SH-SY5Y (cell line): ENCODE results near the gene MYRIP.

Experiments used
- GATA2 ChIP-seq: IDR thresholded peaks from 2 replicates; pipeline ENCODE4 v1.6.1; 2011; ENCODE audit warnings: mild to moderate bottlenecking, low read depth, low read length
- GATA3 ChIP-seq: IDR thresholded peaks from 2 replicates; pipeline ENCODE4 v1.6.1; 2011; ENCODE audit warnings: low read depth, mild to moderate bottlenecking, low read length, moderate library complexity

The MYRIP gene

DNA sequence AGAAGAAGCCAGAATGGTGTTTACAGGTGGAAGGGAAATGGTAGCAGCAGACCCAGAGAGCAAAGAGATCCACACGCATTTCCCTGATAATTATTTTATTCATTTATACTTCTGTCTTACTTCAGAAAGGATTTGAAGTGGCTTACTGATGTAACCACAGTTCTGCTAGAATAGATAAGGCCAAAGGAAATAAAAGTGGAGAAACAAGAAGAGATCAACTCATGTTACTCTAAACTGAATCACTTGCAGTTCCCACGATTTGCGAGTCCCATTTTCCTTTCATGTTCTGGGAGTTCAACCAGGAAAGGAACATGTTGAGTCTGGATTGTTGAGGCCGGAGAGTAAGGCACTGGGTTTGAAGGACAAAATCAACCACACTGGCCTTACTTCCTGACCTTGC is 151.8 kb downstream of the MYRIP start:
- TF ChIP-seq GATA3 = no peak
- TF ChIP-seq GATA2 = no peak

DNA sequence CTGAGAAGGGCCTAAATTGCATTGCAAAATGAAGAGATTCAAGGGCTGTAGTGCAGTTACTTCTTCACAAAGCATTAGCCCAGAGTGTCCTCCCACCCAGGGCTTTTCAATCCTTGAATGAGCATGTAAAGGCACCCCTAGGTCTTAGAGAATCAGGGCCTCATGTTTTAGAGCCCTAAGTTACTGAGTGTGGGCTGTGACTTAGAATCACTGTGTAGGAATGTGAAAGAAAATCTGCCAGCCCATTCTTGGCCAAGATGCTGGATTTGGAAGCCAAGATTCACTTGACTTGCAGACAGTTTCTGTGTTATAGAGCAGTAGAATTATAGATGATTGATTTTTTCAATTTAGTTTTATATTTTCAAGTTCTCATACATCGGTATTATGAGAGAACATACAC is 153.2 kb downstream of the MYRIP start:
- TF ChIP-seq GATA3 (no peak), GATA2 (no peak)

DNA sequence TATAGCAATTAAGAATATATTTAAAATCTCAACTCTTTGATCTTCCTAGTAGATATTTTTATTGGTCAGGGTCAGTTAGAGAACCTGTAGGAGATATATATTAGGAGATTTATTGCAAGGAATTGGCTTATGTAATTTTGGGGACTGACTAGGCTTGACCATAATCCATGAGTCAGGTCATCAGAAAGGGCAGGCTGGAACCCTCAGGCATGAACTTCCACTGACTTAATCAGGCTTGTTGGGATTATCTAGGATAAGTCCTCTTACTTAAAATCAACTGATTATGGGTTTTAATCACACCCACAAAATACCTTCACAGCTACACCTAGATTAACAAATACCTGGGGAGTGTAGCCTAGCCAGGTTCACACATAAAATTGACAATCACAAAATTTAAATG is 156.1 kb downstream of the MYRIP start:
- TF ChIP-seq GATA2 (no peak), GATA3 (no peak)

DNA sequence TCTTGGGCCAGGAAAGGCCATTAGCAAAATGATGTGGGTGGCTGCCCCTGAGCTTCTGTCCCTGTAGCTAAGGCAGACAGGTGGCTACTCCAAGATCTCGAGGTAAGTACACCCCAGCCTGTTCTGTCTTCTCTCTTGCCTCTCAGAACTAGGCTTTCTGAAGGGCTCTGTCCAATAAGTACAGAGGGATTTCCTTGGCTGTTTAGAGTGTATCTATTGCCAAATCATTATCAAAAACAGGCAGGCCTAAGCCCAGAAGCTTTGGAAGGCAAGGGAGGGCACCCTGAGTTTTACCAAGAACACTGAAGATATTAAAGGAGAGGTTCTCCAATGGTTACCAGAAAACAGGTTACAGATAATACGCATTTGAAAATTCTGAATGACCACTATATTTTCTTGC is 156.6 kb downstream of the MYRIP start:
- TF ChIP-seq GATA3 (no peak), GATA2 (no peak)

DNA sequence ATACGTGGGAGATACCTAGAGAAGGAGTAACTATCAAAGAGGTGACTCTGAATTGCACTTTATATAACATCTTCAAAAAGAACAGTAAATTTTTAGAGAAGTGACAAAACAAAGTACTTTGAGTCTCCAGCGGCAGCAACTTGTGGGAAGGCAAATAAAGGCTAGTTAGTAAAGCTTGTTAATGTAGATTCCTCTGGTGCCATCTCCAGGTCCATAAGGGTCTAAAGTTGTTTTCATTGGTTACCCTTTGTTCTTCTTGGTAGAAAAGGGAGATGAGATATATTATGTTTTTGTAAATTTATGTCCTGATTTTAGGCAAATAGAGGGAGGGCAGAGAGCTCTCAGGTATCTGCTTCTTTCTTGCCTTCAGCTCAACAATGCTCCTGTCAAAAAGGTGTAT is 161.6 kb downstream of the MYRIP start:
- no peak for TF ChIP-seq GATA2
- no peak for TF ChIP-seq GATA3

DNA sequence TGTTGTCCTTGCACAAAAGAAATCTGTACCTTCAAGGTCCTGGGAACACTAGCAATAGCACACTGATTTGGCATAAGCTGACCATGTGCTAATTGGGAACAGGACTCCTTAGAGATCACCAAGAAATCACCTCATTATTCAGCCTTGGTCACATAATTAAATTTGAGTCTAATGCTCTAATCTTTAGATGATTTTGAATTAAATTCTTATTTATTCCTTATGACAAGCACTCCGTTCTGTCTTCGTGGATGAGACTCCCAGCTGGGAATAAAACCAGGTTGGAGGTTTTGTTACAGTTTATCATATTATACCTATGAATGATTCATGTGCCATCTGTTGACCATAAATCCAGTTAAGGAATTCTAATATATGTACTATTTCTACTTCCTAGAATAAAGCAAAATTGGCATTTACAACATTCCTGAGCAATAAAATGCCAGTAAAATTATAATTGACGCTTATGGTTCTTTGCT is 162.2 kb downstream of the MYRIP start:
- TF ChIP-seq GATA3 = no peak
- no peak for TF ChIP-seq GATA2

DNA sequence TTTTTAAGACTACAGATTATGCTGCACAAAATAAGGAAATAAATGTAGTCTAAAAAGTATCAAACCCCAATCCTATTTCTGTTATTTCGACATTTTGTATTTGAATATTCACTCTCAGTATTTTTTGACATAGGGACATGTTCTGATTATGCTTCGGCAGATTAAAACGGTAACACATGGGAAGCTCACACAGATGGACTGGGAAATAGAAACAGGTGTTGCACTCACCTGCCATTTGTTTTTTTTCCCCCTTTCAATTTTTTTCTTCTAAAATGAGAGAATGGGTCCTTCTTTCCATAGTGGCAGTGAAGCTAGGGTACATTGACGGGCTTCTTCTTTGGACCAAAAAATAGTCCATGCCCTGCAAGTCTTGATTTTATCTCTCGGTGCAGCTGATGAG is 163.1 kb downstream of the MYRIP start:
- TF ChIP-seq GATA3 = no peak
- TF ChIP-seq GATA2 = no peak

DNA sequence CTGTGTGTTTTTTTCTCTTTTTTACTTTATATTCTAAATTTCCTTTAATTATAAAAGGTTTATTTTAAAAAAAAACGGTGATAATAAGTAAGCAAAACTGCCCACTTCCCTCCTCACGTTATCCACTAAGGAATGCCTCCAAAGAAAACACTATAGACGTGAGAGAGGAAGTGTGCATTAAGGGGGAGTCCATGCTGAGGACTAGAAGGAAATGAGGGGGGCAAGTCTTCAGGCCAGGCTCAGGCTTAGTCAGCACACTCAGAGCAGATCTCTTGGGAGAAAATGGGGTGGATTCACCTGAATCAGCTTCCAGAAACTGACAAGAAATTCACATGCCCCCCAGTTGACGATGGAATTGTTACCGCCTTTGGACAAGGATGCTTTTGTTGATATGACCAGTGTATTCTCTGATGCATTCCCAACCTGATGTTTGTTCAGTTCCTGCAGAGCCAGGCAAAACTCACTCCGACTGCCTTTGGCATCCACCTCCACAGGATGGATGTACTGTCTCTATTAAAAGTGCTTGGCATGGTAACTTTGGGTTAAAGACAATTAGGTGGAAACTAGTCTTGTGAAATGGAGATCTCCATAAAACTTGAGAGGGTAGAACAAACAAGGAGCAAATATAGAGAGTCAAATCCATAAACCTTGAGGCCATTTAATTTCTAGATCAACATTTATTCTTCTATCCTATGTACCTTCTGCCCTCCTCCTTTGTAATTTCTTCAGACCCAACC is 167.8 kb downstream of the MYRIP start:
- no peak for TF ChIP-seq GATA3

DNA sequence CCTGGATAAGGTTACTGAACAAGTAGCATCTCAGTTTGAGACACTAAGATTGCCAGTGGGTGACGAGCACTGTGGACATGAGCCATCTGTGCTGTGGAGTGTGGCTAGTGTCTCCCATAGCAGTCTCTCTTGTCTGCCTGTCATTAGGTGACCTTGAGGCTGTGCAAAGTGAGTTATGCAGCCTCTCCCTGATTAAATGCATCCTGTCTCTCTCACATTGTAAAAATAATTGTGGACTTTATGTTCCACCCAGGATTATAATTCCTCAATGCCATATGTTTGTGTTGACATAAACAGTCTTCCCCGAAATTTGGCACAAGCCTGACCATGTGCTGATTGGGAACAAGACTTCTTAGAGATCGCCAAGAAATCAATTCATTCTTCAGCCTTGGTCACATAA is 168.9 kb downstream of the MYRIP start:
- TF ChIP-seq GATA2 (no peak), GATA3 (no peak)

DNA sequence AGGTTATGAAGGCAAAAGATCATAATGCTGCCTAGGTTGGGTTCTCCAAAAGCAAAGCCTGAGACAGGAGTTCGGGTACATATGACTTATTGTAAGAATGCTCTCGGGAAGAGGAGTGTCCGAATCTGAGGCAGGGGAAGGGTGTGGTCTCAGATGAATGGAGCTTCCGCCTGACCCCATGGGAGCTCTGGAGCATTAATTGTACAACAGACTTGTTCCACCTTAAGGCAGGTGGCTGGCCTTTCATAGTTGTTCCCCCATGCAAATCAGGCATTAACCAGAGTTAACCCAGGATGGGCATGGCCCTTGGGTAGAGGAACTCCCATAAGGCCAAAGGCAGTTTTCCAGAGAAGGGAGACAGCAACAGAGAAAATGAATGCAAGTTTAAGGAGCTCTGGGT is 170.6 kb downstream of the MYRIP start:
- TF ChIP-seq GATA2 (no peak), GATA3 (no peak)

DNA sequence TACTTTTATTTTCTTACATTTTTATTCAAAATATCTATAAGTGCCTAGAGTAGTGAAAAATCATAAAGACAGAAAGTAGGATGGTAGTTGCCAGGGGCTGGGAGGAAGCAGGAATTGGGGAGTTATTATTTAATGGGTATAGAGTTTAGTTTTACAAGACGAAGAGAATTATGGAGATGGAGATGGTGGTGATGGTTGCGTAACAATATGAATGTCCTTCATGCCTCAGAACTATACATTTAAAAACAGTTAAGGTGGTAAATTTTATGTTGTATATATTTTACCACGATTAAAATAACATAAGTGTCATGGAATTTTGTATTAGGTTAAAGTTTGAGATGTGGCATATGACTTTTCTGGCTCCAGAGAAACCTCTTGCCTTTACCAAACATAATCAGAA is 171.4 kb downstream of the MYRIP start:
- TF ChIP-seq GATA2 = no peak
- no peak for TF ChIP-seq GATA3

DNA sequence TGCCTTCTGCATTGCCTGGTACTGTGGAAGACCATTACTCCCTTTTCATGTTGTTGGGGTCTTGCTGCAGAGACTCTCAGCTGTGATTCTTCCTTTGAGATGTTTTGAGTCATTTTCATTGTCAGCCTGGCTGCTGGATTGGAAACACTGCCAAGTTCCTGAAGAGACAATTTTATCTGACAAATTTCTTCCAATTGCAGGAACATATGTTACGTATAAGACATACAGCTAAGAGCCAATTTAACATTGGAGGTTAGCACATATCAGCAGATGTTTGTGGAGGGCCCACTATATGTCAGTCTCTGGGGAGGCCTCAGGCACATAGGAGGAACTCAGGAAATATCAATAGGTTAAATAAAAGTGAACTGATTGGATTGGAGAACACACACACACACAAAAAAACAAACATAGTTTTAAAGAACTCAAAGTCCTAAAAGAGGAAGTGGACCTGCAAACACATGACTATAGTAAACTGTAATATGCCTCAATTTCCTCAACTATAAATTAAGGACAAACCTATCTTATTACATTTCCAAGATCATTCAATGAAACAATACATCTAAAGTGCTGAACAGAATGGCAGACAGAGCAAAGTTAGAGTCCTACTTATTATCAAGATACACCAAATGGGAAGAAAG is 172.3 kb downstream of the MYRIP start:
- no peak for TF ChIP-seq GATA3
- no peak for TF ChIP-seq GATA2

DNA sequence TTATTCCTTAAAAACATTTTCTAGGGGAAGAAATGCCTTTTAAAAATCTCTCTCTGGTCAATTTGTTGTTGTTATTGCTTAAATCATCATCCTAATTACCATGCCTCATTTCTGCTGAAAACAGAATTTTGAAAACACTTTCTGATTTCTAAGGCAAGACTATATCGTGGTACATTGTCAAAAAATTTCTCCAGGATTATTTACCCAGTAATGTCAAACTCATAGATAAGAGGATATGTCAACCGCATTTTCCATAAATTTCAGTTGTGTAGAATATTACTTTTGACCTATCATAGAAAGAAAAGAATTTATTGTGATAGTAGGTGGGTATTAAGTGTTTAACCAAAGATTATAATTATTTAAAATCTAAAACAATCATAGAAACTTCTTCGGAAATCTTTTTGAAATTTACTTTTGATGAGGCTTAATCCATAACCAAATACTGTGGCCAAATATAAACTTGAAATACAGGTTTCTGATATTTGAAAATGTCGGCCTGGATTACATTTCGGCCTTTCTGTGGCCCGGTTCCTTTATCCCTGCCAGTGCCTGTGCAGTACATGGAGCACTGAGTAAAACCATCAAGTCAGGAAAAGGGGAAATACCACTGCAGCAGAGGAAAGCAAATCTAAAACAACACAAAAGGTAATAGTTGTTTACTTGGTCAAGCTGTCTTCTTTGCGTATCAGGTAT is 173.4 kb downstream of the MYRIP start:
- no peak for TF ChIP-seq GATA3
- no peak for TF ChIP-seq GATA2

DNA sequence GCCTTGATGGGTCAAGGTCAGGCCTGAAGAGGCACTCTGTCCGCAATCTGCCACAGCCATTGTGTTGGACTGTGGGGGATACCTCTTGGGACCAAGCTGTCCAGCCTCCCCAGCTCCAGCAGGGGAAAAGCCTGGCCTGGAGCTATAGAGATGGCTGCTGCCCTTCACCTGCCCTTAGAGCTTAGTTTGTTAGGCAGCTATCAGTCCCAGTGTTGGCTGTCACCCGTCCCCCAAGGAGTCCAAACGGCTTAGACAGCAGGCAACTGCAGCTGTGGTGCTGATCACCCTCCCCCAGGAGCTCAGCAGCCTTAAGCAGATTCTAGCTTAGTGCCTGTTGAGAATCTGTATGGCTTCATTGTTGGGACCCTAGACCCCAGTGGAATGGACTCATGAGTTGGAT is 180.3 kb downstream of the MYRIP start:
- TF ChIP-seq GATA3 (no peak), GATA2 (no peak)

DNA sequence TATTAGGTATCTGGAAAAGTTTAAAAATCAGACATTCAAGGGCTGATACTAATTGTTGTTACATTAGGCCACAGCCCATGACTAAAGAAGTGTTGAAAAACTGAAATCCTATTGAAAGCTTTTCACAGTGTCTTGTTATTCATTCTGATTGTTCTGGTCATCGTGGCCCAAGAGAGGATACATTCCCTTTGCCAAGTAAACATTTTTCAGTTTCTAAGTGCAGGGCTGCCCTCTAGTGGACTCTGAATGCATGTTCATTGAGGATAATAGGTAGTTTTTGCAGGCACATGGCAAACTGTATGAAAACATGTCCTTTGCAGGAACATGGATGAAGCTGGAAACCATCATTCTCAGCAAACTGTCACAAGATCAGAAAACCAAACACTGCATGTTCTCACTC is 181.1 kb downstream of the MYRIP start:
- TF ChIP-seq GATA3 (no peak), GATA2 (no peak)
